Hepatocyte (in vitro differentiated cells): ENCODE data around the gene PAIP2B.

Source experiments
- CTCF ChIP-seq: fragments of 200-600 bp; sonication (generic); IDR thresholded peaks from 2 replicates; pipeline ENCODE4 v1.5.1; 2016; ENCODE audit warnings: antibody characterized with exemption, mild to moderate bottlenecking; ENCODE audit not compliant: poor library complexity
- EZH2 ChIP-seq: fragments of 200-600 bp; sonication (generic); IDR thresholded peaks from 2 replicates; pipeline ENCODE4 v1.6.1; 2016; ENCODE audit warnings: antibody characterized with exemption, mild to moderate bottlenecking, borderline replicate concordance
- EZH2phosphoT487 ChIP-seq: fragments of 200-600 bp; sonication (generic); IDR thresholded peaks from one replicate; pipeline ENCODE4 v1.6.1; 2018; ENCODE audit warnings: antibody characterized with exemption, mild to moderate bottlenecking, low read depth, moderate library complexity; ENCODE audit not compliant: unreplicated experiment, severe bottlenecking

- no peak for TF ChIP-seq CTCF
- no peak for TF ChIP-seq EZH2phosphoT487
- no peak for TF ChIP-seq EZH2
Measured at GRCh38 chr2:71224457-71224856, 2.4 kb downstream of the PAIP2B start.
